Liver (tissue), 3 donors: Measurements from ENCODE around the gene RAD51B.

Experiments
- ATF3 ChIP-seq: IDR thresholded peaks from 2 replicates; pipeline ENCODE4 v1.6.1; 2016; ENCODE audit warnings: antibody characterized with exemption
- CTCF ChIP-seq: fragments of 150-350 bp; IDR thresholded peaks from 2 replicates; pipeline ENCODE4 v1.5.1; 2017; ENCODE audit warnings: improper control_type of control experiment, low read depth, low read length; ENCODE audit not compliant: missing input control
- EGR1 ChIP-seq, 2 donors: IDR thresholded peaks; 2 replicates each; pipeline ENCODE4 v1.6.1; 2016 to 2018; ENCODE audit warnings: antibody characterized with exemption in 2 of 2, low read depth in 2 of 2
- GABPA ChIP-seq, 2 donors: IDR thresholded peaks in 1 of 2; conservative IDR thresholded peaks in 1 of 2; 2 replicates each; pipeline ENCODE4 v1.6.1; 2016; ENCODE audit warnings: antibody characterized with exemption in 2 of 2, mild to moderate bottlenecking in 1 of 2, moderate library complexity in 1 of 2
- RAD21 ChIP-seq, 2 donors: IDR thresholded peaks; 2 replicates each; pipeline ENCODE4 v1.6.1; 2016; ENCODE audit warnings: antibody characterized with exemption in 2 of 2, mild to moderate bottlenecking in 2 of 2
- donor health status: healthy.
- donor health status: healthy.

- TF ChIP-seq EGR1 (IDR thresholded peaks at IDR 0.05; ENCODE audit: low read depth in 2 of 2) = peak in 1 of 2 donors; percentile 64
- no peak for TF ChIP-seq CTCF
- TF ChIP-seq ATF3 = no peak
- TF ChIP-seq GABPA (IDR thresholded peaks at IDR 0.05 in 1 of 2, conservative IDR thresholded peaks at IDR 0.05 in 1 of 2) = no peak
- TF ChIP-seq RAD21 (IDR thresholded peaks at IDR 0.05) = peak; percentile 26 to 37
Measured at GRCh38 chr14:68473069-68473468, 653.5 kb downstream of the RAD51B start.
